Liver (tissue), 9 donors: ENCODE data around the gene DHRS1. TPM values are rescaled to one million over a fixed set of nuclear protein-coding genes. Genes with fewer than 3 reads are reported as not detected.

Source experiments
- DNase-seq: peaks from one replicate; pipeline ENCODE4 v3.0.0-alpha.2; 2017; ENCODE audit warnings: low spot score
- H3K27ac ChIP-seq, 2 donors: one replicate each; pipeline ENCODE4 v1.7.0; 2013; ENCODE audit warnings: inconsistent platforms in 2 of 2, low read length in 2 of 2, control low read depth in 1 of 2, low read depth in 1 of 2, mild to moderate bottlenecking in 1 of 2
- H3K27me3 ChIP-seq, 4 donors: one replicate each; pipeline versions ENCODE4 v1.6.1 to v1.7.0; 2013; ENCODE audit warnings: low read length in 3 of 4, inconsistent platforms in 1 of 4, mild to moderate bottlenecking in 1 of 4, moderate library complexity in 1 of 4; ENCODE audit not compliant: control insufficient read depth in 4 of 4, insufficient read depth in 4 of 4
- H3K36me3 ChIP-seq, 4 donors: one replicate each; pipeline versions ENCODE4 v1.6.1 to v1.7.0; 2013; ENCODE audit warnings: low read length in 3 of 4, mild to moderate bottlenecking in 3 of 4, low read depth in 1 of 4, moderate library complexity in 1 of 4; ENCODE audit not compliant: control insufficient read depth in 4 of 4, insufficient read depth in 3 of 4
- H3K4me1 ChIP-seq, 4 donors: one replicate each; pipeline versions ENCODE4 v1.6.1 to v1.7.0; 2013; ENCODE audit warnings: low read length in 3 of 4, mild to moderate bottlenecking in 3 of 4, moderate library complexity in 1 of 4; ENCODE audit not compliant: control insufficient read depth in 4 of 4, insufficient read depth in 4 of 4
- H3K4me3 ChIP-seq, 3 donors: one replicate each; pipeline versions ENCODE4 v1.6.1 to v1.7.0; 2013; ENCODE audit warnings: low read length in 3 of 3, control low read depth in 1 of 3, low read depth in 1 of 3, mild to moderate bottlenecking in 1 of 3
- H3K9ac ChIP-seq, 2 donors: one replicate each; pipeline ENCODE4 v1.7.0; 2013; ENCODE audit warnings: low read length in 2 of 2, mild to moderate bottlenecking in 2 of 2, moderate library complexity in 2 of 2, control low read depth in 1 of 2, low read depth in 1 of 2
- H3K9me3 ChIP-seq, 4 donors: one replicate each; pipeline versions ENCODE4 v1.6.1 to v1.7.0; 2013; ENCODE audit warnings: low read length in 3 of 4; ENCODE audit not compliant: control insufficient read depth in 4 of 4
- ATF3 ChIP-seq: IDR thresholded peaks from 2 replicates; pipeline ENCODE4 v1.6.1; 2016; ENCODE audit warnings: antibody characterized with exemption
- CTCF ChIP-seq: fragments of 150-350 bp; IDR thresholded peaks from 2 replicates; pipeline ENCODE4 v1.5.1; 2017; ENCODE audit warnings: improper control_type of control experiment, low read depth, low read length; ENCODE audit not compliant: missing input control
- EGR1 ChIP-seq, 2 donors: IDR thresholded peaks; 2 replicates each; pipeline ENCODE4 v1.6.1; 2016 to 2018; ENCODE audit warnings: antibody characterized with exemption in 2 of 2, low read depth in 2 of 2
- FOXA1 ChIP-seq: IDR thresholded peaks from 2 replicates; pipeline ENCODE4 v1.6.1; 2016; ENCODE audit warnings: antibody characterized with exemption
- FOXA2 ChIP-seq: IDR thresholded peaks from 2 replicates; pipeline ENCODE4 v1.6.1; 2016; ENCODE audit warnings: antibody characterized with exemption
- GABPA ChIP-seq, 2 donors: IDR thresholded peaks in 1 of 2; conservative IDR thresholded peaks in 1 of 2; 2 replicates each; pipeline ENCODE4 v1.6.1; 2016; ENCODE audit warnings: antibody characterized with exemption in 2 of 2, mild to moderate bottlenecking in 1 of 2, moderate library complexity in 1 of 2
- HNF4A ChIP-seq, 2 donors: conservative IDR thresholded peaks; 2 replicates each; pipeline ENCODE4 v1.6.1; 2016; ENCODE audit warnings: antibody characterized with exemption in 2 of 2, mild to moderate bottlenecking in 2 of 2
- HNF4G ChIP-seq: IDR thresholded peaks from 2 replicates; pipeline ENCODE4 v1.6.1; 2016; ENCODE audit warnings: antibody characterized with exemption
- JUND ChIP-seq, 2 donors: IDR thresholded peaks; 2 replicates each; pipeline ENCODE4 v1.6.1; 2016; ENCODE audit warnings: antibody characterized with exemption in 2 of 2
- MAX ChIP-seq: IDR thresholded peaks from 2 replicates; pipeline ENCODE4 v1.6.1; 2016; ENCODE audit warnings: antibody characterized with exemption
- NR2F2 ChIP-seq: IDR thresholded peaks from 2 replicates; pipeline ENCODE4 v1.6.1; 2016; ENCODE audit warnings: antibody characterized with exemption
- RAD21 ChIP-seq, 2 donors: IDR thresholded peaks; 2 replicates each; pipeline ENCODE4 v1.6.1; 2016; ENCODE audit warnings: antibody characterized with exemption in 2 of 2, mild to moderate bottlenecking in 2 of 2
- REST ChIP-seq: IDR thresholded peaks from 2 replicates; pipeline ENCODE4 v1.6.1; 2016; ENCODE audit warnings: antibody characterized with exemption, mild to moderate bottlenecking
- RXRA ChIP-seq, 2 donors: IDR thresholded peaks; 2 replicates each; pipeline ENCODE4 v1.6.1; 2017 to 2018; ENCODE audit warnings: antibody characterized with exemption in 2 of 2, mild to moderate bottlenecking in 1 of 2
- SP1 ChIP-seq: IDR thresholded peaks from 2 replicates; pipeline ENCODE4 v1.6.1; 2018; ENCODE audit warnings: antibody characterized with exemption, mild to moderate bottlenecking
- TAF1 ChIP-seq: conservative IDR thresholded peaks from 2 replicates; pipeline ENCODE4 v1.6.1; 2016; ENCODE audit warnings: antibody characterized with exemption, mild to moderate bottlenecking
- YY1 ChIP-seq: IDR thresholded peaks from 2 replicates; pipeline ENCODE4 v1.6.1; 2016; ENCODE audit warnings: antibody characterized with exemption, mild to moderate bottlenecking
- ZBTB33 ChIP-seq: IDR thresholded peaks from 2 replicates; pipeline ENCODE4 v1.6.1; 2016; ENCODE audit warnings: antibody characterized with exemption
- WGBS: extraction: QIAGEN DNeasy Blood & Tissue Kit; methylation state at CpG from one replicate; pipeline ENCODE4 v1.1.7; 2013; 5-methylcytosine and 5-hydroxymethylcytosine counted together
- polyA plus RNA-seq, 2 donors: library from polyadenylated mRNA; stranded (reverse) in 1 of 2; unstranded in 1 of 2; fragments of 200-250 nt in 1 of 2; fragments of >200 nt in 1 of 2; fragmentation: Nextera tagmentation in 1 of 2; extraction: Ambion mirVana in 1 of 2; gene quantifications; one replicate each; pipeline versions ENCODE4 v1.2.1 to v1.2.3, GENCODE V29; 2013 to 2015
- total RNA-seq, 2 donors: library from RNA; depleted of rRNA; stranded (reverse); fragments of >200 nt; gene quantifications; one replicate each; pipeline ENCODE4 v1.2.3, GENCODE V29; 2014
- donor health status: healthy.
- donor health status: healthy.
- donor health status: healthy.
- donor health status: healthy.
- donor health status: healthy.

The DHRS1 gene
- total RNA-seq (10 to 100 TPM; 30.3 to 84.9 TPM), polyA plus RNA-seq (10 to 100 TPM; 40.3 to 60.1 TPM)

GRCh38 chr14:24299255-24300191 is at the start of gene DHRS1, which contains the start of gene NOP9:
Gene DHRS1, minus strand, starts transcription at chr14:24299780. Its CDS starts 674 bp downstream, at chr14:24299106.
Gene NOP9, plus strand, starts transcription at chr14:24299850. Its CDS starts 105 bp downstream, at chr14:24299955.
- Histone ChIP-seq H3K27me3 (no peaks in the 10 kb centered on the region), H3K9me3 (no peaks in the 10 kb centered on the region), H3K4me3 (peak within 1 kb of the TSS; percentile 80 to 86 (median 83)), H3K36me3 (peaks cover 7 to 40% (median 30%) of the 10 kb centered on the region in 4 donors), H3K9ac (peak within 1 kb of the TSS; percentile 71 to 80), H3K4me1 (peaks cover 8 to 82% (median 69%) of the 10 kb centered on the region in 4 donors), H3K27ac (peak within 1 kb of the TSS; percentile 90 to 94)
- TF ChIP-seq MAX (peak; percentile 81), RXRA (IDR thresholded peaks at IDR 0.05) (peak; percentile 27 to 58), REST (peak; percentile 91), NR2F2 (no peak), HNF4G (no peak), EGR1 (IDR thresholded peaks at IDR 0.05; ENCODE audit: low read depth in 2 of 2) (peak in 1 of 2 donors; percentile 24), SP1 (peak; percentile 74), ZBTB33 (no peak), FOXA2 (no peak), FOXA1 (peak; percentile 48), YY1 (peak; percentile 65), TAF1 (no peak), CTCF (no peak), HNF4A (conservative IDR thresholded peaks at IDR 0.05) (peak; percentile 69 to 87), JUND (IDR thresholded peaks at IDR 0.05) (peak in 1 of 2 donors; percentile 66), RAD21 (IDR thresholded peaks at IDR 0.05) (peak; percentile 10 to 38), GABPA (IDR thresholded peaks at IDR 0.05 in 1 of 2, conservative IDR thresholded peaks at IDR 0.05 in 1 of 2) (peak in 1 of 2 donors; percentile 61), ATF3 (no peak)
- peak; percentile 98 for DNase-seq
- under 1% methylated on average over 75 of the region's 75 CpGs for WGBS
